DND-41 (cell line): Measurements from ENCODE around the gene TRMT10B.

Experiments
- CTCF ChIP-seq: IDR thresholded peaks from 2 replicates; pipeline ENCODE4 v1.5.1; 2012; ENCODE audit warnings: borderline replicate concordance, low read length, moderate library complexity, mild to moderate bottlenecking; ENCODE audit not compliant: poor library complexity, severe bottlenecking; ENCODE audit errors: extremely low read depth
- EZH2 ChIP-seq: IDR thresholded peaks from 3 replicates; pipeline ENCODE4 v1.6.1; 2012; ENCODE audit warnings: borderline replicate concordance, low read depth, mild to moderate bottlenecking, moderate library complexity, low read length, inconsistent platforms; ENCODE audit not compliant: severe bottlenecking

- TF ChIP-seq CTCF: no peak
- TF ChIP-seq EZH2: no peak
Measured at GRCh38 chr9:37801287-37801850, 47.8 kb downstream of the TRMT10B start.
